ENCODE results near the gene PLCD3.
"Not testable (repeated sequence)": the region's sequence is repeated elsewhere in the genome, so short reads cannot be mapped to it uniquely, and the experiment has no call there.

Gene PLCD3

GRCh38 chr17:45131616-45132319 is 547 bp downstream of the PLCD3 start:
- DNase-seq, result no peak

DNA sequence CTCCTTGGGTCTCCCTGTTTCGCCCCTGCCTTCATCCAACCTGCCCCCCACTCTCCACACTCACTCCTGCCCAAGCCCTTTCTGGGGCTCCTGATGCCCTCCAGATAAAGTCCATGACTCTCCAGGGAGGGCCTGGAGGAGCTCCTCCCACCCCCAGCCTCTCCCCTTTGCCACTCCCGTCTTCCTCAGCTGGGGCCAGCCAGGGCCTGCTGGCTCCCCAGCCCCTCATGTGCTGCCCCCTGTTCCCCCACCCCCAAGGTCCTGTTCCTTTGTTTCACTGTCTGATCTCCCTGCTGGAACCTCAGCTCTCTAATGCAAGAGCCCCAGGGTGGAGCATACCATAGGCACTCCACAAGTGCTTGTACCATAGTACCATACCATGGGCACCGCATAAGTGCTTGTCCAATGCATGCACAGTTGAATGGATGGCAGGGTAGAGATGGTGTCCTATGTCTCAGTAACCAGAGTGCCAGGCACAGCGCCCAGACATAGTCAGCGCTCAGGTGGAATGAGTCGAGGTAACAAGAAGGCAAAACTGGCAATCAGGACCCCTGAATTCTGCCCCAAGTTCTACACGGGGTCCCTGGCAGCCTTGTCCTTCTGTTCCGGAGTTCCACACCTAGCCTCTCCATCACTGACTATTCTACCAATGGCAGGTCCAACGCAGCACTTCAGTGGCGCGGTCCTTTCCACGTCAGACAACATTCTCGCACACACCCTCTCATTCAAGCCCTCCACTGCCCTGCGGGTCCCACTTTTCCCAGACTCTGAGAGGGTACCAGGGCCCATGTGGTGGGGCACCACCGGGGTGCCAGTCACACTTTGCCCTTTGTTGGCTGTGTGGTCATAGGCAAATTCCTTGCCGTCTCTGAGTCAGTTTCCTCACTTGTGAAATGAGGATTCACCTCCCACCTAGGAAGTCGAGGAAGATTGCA is 1.4 kb downstream of the PLCD3 start:
- DNase-seq, result no peak

DNA sequence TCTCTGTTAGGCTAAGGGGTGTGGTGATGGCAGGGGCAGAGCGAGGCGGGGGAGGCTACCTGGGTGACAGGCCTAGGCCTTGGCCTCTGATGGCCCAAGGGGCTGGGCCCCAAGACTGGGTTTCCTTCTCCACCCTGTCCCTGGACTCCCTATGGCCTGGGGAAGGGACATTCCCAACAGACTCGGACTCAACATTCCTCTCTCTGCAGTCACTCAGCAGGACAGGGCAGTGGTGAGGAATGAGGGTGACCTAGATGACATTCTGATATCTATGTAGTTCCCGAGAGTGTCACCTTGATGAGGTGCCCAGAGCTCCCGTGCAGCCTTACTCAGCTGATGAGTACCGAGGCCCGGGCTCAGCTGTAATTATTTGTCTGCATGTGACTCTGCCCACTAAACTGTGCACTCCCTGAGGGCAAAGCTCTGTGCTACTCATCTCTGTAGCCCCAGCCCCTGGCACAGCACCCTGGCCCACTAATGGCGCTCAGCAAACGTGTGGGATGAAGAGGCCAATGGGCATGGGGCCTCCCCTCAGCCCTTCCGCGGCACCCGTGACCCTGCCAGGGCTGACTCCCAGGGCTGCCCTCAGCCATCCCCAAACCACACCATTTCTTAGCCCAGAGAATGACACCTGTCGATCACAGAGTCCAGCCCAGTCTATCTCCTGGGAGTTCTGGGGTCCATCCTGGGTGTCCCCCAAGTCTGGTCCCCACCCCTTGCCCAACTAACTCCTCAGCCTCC is 2.2 kb downstream of the PLCD3 start:
- DNase-seq, result no peak

DNA sequence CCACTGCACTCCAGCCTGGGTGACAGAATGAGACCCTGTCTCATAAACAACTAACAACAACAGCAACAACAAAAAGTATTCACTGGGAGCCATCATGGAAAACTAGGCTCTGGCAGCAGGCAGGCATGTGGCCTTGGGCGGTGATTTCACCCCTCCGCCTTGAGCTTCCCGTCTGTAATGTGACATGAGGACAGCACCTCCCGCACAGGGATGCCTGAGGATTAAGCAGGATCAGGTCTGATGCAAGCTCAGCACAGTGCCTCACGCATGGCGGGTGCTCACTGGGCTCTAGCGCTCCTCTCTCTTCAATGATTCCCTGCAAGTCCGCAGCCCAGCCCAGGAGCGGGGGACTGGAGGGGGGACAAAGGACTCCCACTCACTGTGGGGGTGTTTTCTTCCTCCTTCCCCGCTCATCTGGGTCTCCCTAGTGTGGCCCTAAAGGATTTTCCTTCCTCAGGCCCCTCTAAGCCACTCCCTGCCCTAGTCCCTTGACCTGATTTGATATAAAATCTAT is 2.8 kb downstream of the PLCD3 start:
- DNase-seq, result no peak

DNA sequence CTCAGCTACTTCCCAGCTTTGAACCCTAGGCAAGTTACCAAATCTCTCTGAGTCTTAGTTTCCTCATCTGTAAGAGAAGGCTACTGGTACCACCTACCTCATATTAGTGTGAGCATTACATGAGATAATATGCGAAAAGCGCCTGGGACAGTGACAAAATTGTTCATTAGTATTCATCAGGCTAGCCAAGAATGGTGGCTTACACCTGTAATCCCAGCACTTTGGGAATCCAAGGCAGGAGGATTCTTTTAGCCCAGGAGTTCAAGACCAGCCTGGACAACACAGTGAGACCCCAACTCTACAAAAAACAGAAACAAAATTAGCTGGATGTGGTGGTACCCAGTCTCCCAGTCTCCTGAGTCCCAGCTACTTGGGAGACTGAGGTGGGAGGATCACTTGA is 3.3 kb downstream of the PLCD3 start:
- no peak for DNase-seq

- no peak for DNase-seq
These were observed 4.0 kb downstream of the PLCD3 start for GRCh38 chr17:45128331-45128730.

GRCh38 chr17:45127548-45128300 is 4.6 kb downstream of the PLCD3 start:
- no peak for DNase-seq

DNA sequence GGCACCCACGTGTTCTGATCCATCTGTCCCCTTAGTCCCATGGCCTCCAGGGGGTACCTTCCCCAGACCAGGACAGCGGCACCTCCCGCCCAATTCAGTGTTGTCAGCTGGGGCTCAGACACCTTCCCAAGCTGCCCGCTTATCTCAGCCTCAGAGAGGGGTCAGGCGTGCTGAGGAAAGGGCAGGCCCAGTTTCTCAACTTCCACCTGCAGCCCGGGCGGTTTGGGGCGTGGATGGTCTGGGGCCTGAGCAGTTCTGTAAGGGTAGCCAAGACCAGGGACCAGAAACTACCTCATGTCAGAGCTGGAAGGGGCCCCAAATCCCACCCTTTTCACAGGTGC is 5.1 kb downstream of the PLCD3 start:
- DNase-seq, result no peak

GRCh38 chr17:45125509-45125908 is 6.8 kb downstream of the PLCD3 start:
- DNase-seq, result no peak

GRCh38 chr17:45124797-45125122 is 7.6 kb downstream of the PLCD3 start:
- DNase-seq, result not testable (repeated sequence)

GRCh38 chr17:45123930-45124796 is 8.2 kb downstream of the PLCD3 start:
- DNase-seq, result no peak

GRCh38 chr17:45123076-45123770 is 9.1 kb downstream of the PLCD3 start:
- no peak for DNase-seq

GRCh38 chr17:45121055-45121454 is 11.3 kb downstream of the PLCD3 start:
- no peak for DNase-seq

- no peak for DNase-seq
These were observed 11.8 kb downstream of the PLCD3 start for GRCh38 chr17:45120558-45120957.

DNA sequence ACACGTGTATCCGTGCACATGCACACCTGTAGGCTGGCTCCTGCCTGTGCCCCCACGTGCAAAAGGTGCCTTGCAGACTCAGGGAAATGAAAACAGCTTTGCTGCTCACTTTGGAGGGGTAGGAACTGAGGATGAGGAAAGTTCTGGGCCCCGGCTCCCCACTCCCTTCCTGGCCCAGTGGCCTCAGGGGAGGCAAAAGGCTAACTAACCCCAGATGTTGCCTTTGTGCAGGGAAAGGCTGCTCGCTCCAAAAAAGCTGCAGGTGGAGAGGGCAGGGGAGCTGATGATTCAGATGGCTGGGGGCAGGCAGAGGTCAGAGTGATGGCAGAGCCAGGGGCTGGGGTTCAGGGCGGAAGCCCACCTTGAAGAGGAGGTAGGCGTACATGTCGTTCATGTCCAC is 12.4 kb downstream of the PLCD3 start:
- DNase-seq, result no peak

- no peak for DNase-seq
These were observed 13.6 kb downstream of the PLCD3 start for GRCh38 chr17:45118691-45119090.

DNA sequence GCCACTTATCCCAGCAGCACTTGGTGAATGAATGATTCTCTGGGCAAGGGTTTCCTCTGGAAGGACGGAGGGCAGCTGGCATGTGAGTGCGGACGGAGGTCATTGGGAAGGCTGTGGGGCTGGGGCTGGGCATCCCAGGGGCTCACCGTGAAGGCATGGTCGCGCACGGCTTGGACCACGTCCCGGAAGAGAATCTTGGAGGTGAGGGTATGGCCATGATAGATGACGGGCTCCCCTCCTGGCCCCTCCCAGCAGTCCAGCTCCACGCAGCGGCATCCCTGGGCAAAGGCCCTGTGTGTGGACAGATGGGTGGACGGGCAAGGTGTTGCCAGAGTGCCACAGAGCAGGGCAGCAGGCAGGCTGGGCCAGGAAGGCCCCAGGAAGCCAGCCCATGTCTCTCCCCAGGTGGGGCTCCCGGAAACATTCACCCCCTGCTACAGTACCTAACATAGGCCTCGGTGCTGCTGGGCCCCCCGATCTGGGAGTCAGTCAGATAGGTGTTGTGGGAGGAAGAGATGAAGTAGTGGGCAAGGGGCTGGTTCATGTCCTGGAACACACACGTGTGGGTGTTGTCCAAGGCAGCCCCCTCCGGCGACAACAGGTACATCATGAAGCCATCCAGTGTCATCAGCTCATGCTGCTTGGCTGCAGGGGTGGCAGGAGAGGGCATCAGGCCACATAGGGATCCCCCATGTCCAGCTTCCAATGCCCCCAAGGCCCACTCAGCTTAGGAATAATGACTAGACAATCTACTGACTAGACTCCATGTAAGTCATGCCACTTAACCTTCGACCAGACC is 14.3 kb downstream of the PLCD3 start:
- no peak for DNase-seq

DNA sequence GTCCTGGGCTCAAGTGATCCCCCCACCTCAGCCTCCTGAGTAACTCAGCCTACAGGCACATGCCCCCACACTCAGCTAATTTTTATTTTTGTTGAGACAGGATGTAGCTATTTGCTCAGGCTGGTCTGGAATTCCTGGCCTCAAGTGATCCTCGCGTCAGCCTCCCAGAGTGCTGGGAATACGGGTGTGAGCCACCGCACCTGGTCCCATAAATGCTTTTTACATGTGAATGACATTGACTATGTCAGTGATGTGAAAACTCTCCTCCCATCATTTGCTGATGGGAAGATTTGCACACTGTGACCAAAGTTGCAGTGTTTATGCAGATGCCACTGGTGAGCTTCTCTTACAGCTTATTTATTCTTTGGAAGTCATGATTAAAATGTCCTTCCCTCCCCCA is 15.0 kb downstream of the PLCD3 start:
- no peak for DNase-seq

DNA sequence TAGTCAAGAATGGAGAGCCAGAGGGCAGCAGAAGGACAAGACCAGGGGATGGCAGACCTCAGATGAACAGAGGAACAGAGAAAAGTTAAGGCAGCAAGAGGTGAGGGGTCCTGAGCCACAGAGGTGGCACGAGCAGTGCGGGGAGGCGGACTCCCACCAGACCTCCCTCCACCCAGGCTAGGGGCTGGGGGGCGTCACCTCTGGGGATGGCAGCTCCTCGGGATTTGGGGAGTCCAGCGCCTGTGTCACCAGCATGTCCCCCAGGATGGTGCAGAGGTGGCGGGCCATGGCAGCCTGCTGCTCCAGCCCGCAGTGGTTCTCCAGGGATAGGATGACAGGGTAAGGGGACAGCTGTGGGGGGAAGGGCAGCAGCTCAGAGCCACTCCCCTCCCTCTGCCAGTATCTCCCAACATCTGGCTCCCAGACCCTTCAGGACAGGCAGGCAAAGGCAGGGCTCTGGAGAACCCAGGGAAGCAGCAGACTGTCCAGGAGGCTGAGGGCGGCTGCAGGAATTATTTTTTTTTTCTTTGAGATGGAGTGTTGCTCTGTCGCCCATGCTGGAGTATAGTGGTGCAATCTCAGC is 15.8 kb downstream of the PLCD3 start:
- DNase-seq, result no peak

DNA sequence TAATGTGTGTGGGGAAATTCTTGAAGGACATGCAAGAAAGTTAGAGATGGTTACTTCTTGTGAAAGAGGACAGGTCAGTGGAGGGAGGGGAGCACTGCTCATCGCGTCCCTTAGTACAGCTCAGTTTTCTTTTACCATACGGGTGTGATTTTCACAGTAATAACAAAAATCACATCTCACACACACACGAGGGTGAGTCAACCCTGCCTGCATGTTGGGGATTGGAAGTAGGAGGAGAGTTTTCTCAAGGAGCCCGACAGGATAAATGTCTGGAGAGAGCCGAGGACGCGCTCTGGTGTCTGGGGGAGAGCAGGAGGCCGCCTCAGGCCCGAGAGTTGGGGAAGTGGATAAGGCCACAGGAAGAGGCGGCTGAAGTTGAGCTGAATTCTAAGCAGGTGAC is 16.4 kb downstream of the PLCD3 start:
- no peak for DNase-seq

All from NCI-H774 (cell line).